Stimulated activated CD4-positive, alpha-beta T cell treated with anti-CD3 and anti-CD28 coated beads, Interleukin-2, amount 100 ng/mL, for 4 hours (primary cell): ENCODE data around the gene LTBP1.
"Not testable (repeated sequence)": the region's sequence is repeated elsewhere in the genome, so short reads cannot be mapped to it uniquely, and the experiment has no call there.

Experiments used
- DNase-seq: peaks from one replicate; pipeline ENCODE4 v3.0.0-alpha.2; 2020; ENCODE audit warnings: low read depth

LTBP1 gene

DNA sequence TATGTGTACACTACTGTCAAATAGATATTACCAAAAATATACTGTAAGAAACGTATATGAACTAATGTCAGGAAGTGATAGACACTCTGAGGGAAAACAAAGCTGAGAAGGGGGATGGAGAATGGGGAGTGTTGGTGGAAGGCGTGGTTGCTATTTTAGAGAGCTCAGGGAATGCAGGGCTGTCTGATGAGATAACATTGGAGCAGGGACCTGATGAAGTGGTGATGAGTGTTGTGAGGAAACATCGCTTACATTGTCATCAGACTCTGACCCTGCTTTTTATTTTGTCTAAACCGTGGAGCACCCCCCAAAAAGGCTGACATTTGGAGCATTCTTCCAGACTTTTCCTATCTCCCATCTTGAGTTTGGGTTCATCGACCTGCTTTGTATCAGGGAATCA lies 194.7 kb downstream of the LTBP1 start:
- no peak for DNase-seq

GRCh38 chr2:33142810-33143209 lies 196.1 kb downstream of the LTBP1 start:
- DNase-seq: no peak

DNA sequence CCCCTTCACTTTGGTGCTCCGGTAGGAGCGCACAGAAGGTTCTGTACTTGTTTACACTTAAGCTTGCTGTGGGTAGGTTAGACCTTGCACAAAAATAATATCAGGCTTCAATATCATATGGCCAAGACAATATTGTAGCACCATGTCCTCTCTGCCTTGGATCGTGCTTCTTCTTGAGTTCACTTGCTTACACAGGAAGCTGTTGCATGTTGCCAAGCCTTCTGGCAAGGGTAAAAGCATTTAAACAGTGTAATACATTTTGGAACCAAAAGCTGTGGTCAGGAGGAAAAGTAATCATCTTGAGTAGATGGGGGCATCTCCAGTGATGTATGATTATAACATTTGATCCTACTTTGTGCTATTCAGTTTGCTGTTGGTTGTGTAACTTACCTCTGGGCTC lies 197.5 kb downstream of the LTBP1 start:
- DNase-seq: no peak

DNA sequence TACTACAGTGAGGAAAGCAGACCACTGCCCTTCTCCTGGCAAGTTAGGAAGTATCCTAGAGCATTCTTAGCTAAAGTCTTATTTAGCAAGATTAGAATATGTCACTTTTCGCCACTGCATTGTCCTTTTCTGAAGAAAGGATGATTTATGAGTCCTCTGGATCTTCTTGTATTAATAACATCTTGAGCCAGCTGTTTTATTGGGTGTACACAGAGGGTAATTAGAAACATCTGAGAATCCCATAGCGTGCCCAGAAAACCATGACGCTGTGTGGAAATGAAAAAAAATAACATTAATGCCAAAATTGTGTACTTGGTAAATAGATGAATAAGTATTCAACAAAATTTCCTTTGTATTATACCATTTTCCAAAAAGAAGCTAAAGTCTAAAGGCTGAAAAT lies 198.7 kb downstream of the LTBP1 start:
- no peak for DNase-seq

- DNase-seq: no peak
These were observed 199.3 kb downstream of the LTBP1 start for GRCh38 chr2:33146102-33146501.

DNA sequence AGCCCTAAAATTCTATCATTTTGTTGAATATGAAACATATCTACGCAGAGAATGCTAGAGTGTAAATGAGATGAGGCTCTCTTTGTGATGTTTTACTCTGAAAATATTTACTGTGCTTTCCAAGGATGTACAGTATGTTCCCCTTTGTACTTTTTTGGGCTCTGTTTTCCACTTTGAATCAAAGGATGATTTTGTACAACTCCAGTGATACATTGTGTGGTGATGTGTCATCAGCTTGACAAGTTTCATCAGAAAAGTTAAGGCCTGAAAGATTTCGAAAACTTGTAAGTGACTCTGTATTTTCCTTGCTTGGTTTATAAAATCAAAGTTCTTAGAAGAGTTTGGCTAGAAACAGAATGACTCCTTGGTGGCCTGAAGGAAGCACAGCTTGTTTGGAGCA lies 206.3 kb downstream of the LTBP1 start:
- DNase-seq: no peak

- DNase-seq: no peak
These were observed 211.8 kb downstream of the LTBP1 start for GRCh38 chr2:33158482-33159003.

GRCh38 chr2:33160191-33160590 lies 213.4 kb downstream of the LTBP1 start:
- no peak for DNase-seq

- DNase-seq: no peak
These were observed 219.6 kb downstream of the LTBP1 start for GRCh38 chr2:33166287-33166881.

DNA sequence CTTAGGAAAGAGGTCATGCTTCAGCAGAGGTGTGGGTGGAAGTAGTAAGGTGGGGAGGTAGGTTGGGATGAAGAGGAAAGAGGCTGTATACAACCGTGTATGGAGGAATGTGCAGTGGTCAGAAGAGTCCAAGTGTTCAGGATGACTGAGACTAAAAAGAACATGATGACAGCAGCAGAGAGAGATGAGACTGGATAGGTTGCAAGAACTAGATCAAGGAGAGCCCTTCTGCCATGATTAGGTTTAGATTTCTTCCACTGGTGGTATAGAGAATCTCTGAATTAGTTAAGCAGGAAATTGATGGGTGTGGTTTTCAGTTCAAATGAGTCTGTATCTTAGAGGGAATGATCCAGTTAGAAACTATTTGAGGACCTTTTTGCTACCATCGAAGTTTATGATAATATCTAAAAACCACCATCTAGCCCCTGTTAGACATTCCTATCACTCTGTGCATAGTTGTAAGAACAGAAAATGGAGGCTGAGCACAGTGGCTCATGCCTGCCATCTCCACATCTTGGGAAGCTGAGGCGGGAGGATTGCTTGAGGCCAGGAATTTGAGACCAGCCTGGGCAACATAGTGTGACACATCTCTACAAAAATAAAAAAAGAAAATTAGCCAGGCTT lies 221.0 kb downstream of the LTBP1 start:
- no peak for DNase-seq

GRCh38 chr2:33168425-33168824 lies 221.7 kb downstream of the LTBP1 start:
- DNase-seq: no peak

- no peak for DNase-seq
These were observed 222.2 kb downstream of the LTBP1 start for GRCh38 chr2:33168922-33169321.

- not testable (repeated sequence) for DNase-seq
These were observed 223.5 kb downstream of the LTBP1 start for GRCh38 chr2:33170251-33170650.

DNA sequence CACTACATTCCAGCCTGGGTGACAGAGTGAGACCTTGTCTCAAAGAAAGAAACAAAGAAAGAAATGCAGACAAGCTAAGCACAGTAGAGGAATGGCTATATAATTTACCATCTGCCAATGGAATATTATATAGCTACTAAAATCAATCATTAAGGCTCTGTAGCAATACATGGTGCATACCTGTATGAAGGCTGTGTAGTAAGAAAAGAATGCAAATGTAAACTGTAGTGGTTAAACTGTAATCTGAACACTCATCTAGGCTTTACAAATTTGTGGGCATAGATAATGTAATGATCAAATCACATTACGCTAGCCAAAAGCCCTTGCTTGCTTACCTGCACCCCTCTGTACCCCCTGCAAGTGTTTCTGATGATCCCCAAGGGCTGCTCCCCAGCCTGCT lies 230.9 kb downstream of the LTBP1 start:
- DNase-seq: no peak

DNA sequence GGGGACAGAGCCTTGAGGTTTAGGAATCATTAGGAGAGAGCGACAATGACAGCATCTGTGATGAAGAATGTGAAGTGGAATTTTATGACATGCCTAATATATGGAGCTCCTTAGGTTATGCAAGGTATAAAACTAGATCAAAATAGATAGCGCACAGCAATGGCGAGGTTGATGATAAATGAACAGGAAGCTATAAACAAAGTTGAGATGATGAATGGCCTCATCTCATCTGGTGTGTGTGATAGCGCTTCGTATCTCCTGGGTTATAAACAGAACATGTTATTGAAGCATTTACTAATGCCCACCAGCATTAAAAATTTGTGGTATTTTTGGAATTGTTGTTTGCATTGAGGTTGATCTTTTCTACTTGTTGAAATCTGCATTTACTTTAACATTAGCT lies 231.5 kb downstream of the LTBP1 start:
- DNase-seq: no peak

DNA sequence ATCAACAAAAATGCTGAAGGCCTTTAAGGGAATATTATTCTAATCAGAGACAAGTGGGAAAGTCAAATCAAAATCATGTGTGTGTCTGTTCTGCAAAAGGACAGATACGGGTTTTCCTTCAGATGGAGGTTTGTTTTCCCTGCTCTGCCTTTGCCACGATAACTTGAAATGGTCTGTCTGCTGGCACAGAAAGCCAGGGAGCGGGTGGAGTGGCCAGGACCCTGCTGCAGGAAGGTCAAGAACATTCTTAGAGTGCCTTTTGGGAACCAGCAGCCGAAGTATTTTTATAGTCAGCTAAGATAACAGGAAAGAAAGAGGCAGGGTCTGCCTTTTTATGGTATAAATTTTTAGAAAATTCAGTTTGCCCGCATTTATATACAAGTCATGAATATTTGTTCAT lies 234.2 kb downstream of the LTBP1 start:
- DNase-seq: no peak

DNA sequence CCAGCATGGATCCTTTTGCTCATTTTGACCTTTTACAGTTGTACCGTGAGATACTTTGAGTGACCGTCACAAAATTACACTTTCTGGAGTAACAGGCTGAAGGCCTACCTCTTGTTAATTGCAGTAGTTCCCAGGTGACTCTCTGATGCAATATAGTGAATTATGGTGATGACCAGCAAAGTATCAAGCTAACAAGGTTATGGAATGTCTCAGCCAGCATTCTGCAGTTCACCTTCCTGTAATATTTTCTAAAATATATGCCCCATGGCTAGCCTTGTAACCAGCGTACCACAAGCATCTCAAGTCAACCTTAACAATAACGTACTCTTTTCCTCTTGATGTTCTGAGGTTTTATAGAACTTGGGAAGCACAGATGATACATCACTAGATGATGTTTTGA lies 234.7 kb downstream of the LTBP1 start:
- DNase-seq: no peak

- DNase-seq: no peak
These were observed 237.3 kb downstream of the LTBP1 start for GRCh38 chr2:33184041-33184440.

GRCh38 chr2:33186937-33187336 lies 240.2 kb downstream of the LTBP1 start:
- DNase-seq: no peak

DNA sequence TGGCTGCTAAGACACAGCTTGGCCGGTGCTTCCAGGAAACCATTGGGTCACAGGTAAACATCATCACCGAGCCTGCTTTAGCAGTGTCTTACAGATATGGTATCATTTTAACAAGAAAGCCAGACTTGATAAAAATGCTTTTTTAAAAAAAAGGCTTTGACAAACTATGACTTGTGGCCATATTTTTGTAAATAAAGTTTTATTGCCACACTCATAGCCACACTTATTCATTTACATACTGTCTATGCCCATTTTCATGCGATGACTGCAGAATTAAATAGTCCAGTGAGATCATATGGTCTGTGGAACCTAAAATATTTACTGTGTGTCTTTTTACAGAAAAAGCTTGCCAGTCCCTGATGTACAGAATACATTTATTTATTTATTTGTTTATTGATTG lies 242.0 kb downstream of the LTBP1 start:
- no peak for DNase-seq

- no peak for DNase-seq
These were observed 243.7 kb downstream of the LTBP1 start for GRCh38 chr2:33190393-33190937.

GRCh38 chr2:33195891-33196290 lies 249.1 kb downstream of the LTBP1 start:
- no peak for DNase-seq

- no peak for DNase-seq
These were observed 249.9 kb downstream of the LTBP1 start for GRCh38 chr2:33196700-33197099.
